GM12878 (cell line): ENCODE data around the gene UBE2M. TPM values are rescaled to one million over a fixed set of nuclear protein-coding genes. Genes with fewer than 3 reads are reported as not detected.
A peak's percentile ranks its signal among the peaks of the same experiment; 100 is the strongest.

Experiments
- ATAC-seq: fragments of 200-7000 bp; cut with Tn5 transposase; 3 replicates; pipeline ENCODE4 v1.9.1; 2020; ENCODE audit warnings: mild to moderate bottlenecking, moderate library complexity
- BruUV-seq: library from RNA; stranded (reverse); fragments of 400-500 nt; replicated peaks from 2 replicates; lab custom pipeline; 2021; lab: Mats Ljungman, UMichigan
- CTCF ChIA-PET: fragments of 300-600 bp; sonication (Branson Sonifier 250); formaldehyde crosslinking; extraction: SDS; loops from one replicate; lab custom pipeline; 2021; ENCODE audit warnings: inconsistent platforms; lab: Yijun Ruan, JAX
- POLR2A ChIA-PET: fragments of 350-600 bp; formaldehyde crosslinking; extraction: SDS; loops from one replicate; lab custom pipeline; 2021; ENCODE audit warnings: inconsistent platforms; lab: Charles Lee
- RAD21 ChIA-PET: fragments of 300-600 bp; sonication (Branson Sonifier 250); formaldehyde crosslinking; loops from one replicate; lab custom pipeline; 2023; ENCODE audit warnings: antibody characterized with exemption; ENCODE audit not compliant: unreplicated experiment; lab: Charles Lee
- SMC1A ChIA-PET: fragments of 300-600 bp; sonication (Branson Sonifier 250); formaldehyde crosslinking; loops from one replicate; lab custom pipeline; 2023; ENCODE audit not compliant: unreplicated experiment, uncharacterized antibody; lab: Charles Lee
- DNase-seq: peaks from one replicate; pipeline ENCODE4 v3.0.0-alpha.2; 2011; ENCODE audit warnings: low read depth, low spot score
- FAIRE-seq: peaks from 3 replicates; lab custom pipeline; 2011; peaks lifted over from hg19 to GRCh38; lab: Jason Lieb, UNC
- H2AFZ ChIP-seq: 2 replicates; pipeline ENCODE4 v1.6.0; 2011; ENCODE audit warnings: low read depth, low read length, control low read depth; ENCODE audit not compliant: control insufficient read depth
- H3K27ac ChIP-seq: 2 replicates; pipeline ENCODE4 v1.5.1; 2011; ENCODE audit warnings: control low read depth; ENCODE audit not compliant: control insufficient read depth, insufficient read depth
- H3K27me3 ChIP-seq, 2 experiments: replicated peaks in 1 of 2; 2 replicates each; pipeline versions ENCODE4 v1.6.0 to v1.6.1; 2011; ENCODE audit warnings: low read length in 1 of 2; ENCODE audit not compliant: control insufficient read depth in 2 of 2, insufficient read depth in 2 of 2
- H3K36me3 ChIP-seq, 2 experiments: 2 replicates each; pipeline ENCODE4 v1.5.1; 2011; ENCODE audit warnings: low read length in 1 of 2; ENCODE audit not compliant: control insufficient read depth in 2 of 2, insufficient read depth in 2 of 2
- H3K4me1 ChIP-seq: 2 replicates; pipeline ENCODE4 v1.6.1; 2011; ENCODE audit warnings: mild to moderate bottlenecking, low read length, moderate library complexity, mixed read lengths; ENCODE audit not compliant: control insufficient read depth, insufficient read depth
- H3K4me2 ChIP-seq: 2 replicates; pipeline ENCODE4 v1.6.0; 2011; ENCODE audit warnings: control low read depth; ENCODE audit not compliant: control insufficient read depth, insufficient read depth
- H3K4me3 ChIP-seq: fragments of 200-600 bp; sonication (generic); 2 replicates; pipeline ENCODE4 v1.5.1; 2016
- H3K79me2 ChIP-seq: 2 replicates; pipeline ENCODE4 v1.6.0; 2011; ENCODE audit warnings: low read length; ENCODE audit not compliant: control insufficient read depth, insufficient read depth
- H3K9ac ChIP-seq: 2 replicates; pipeline ENCODE4 v1.8.0; 2011; ENCODE audit warnings: low read length, control low read depth, mixed read lengths; ENCODE audit not compliant: control insufficient read depth, insufficient read depth
- H3K9me3 ChIP-seq: replicated peaks from 3 replicates; pipeline ENCODE4 v1.5.1; 2011; ENCODE audit warnings: mild to moderate bottlenecking, low read length; ENCODE audit not compliant: control insufficient read depth, insufficient read depth
- H4K20me1 ChIP-seq: 2 replicates; pipeline ENCODE4 v1.6.0; 2011; ENCODE audit not compliant: control insufficient read depth, insufficient read depth
- BHLHE40 ChIP-seq, 2 experiments: fragments of 450-650 bp in 1 of 2; IDR thresholded peaks; 2 replicates each; pipeline ENCODE4 v1.6.1; 2011 to 2017; ENCODE audit warnings: low read depth in 2 of 2, borderline replicate concordance in 1 of 2, improper control_type of control experiment in 1 of 2, low read length in 1 of 2, mild to moderate bottlenecking in 1 of 2
- DPF2 ChIP-seq: fragments of 450-650 bp; IDR thresholded peaks from 2 replicates; pipeline ENCODE4 v1.6.1; 2017; ENCODE audit warnings: mild to moderate bottlenecking
- HDAC2 ChIP-seq: fragments of 200-600 bp; sonication (generic); IDR thresholded peaks from 2 replicates; pipeline ENCODE4 v1.6.1; 2017
- LARP7 ChIP-seq: fragments of 450-650 bp; IDR thresholded peaks from 2 replicates; pipeline ENCODE4 v1.6.1; 2017; ENCODE audit warnings: mild to moderate bottlenecking
- MXI1 ChIP-seq: fragments of 150-350 bp; IDR thresholded peaks from 2 replicates; pipeline ENCODE4 v1.6.1; 2011; ENCODE audit warnings: low read depth, mild to moderate bottlenecking, inconsistent platforms, low read length, improper control_type of control experiment
- MYB ChIP-seq: fragments of 150-350 bp; IDR thresholded peaks from 2 replicates; pipeline ENCODE4 v1.6.1; 2014; ENCODE audit warnings: mild to moderate bottlenecking, low read depth, low read length, borderline replicate concordance
- NFXL1 ChIP-seq: fragments of 450-650 bp; IDR thresholded peaks from 2 replicates; pipeline ENCODE4 v1.6.1; 2017; ENCODE audit warnings: antibody characterized with exemption, mild to moderate bottlenecking, borderline replicate concordance
- SPI1 ChIP-seq: IDR thresholded peaks from 2 replicates; pipeline ENCODE4 v1.6.1; 2011; ENCODE audit warnings: low read depth, mild to moderate bottlenecking, low read length, moderate library complexity, borderline replicate concordance; ENCODE audit not compliant: insufficient read depth
- SRF ChIP-seq, 2 experiments: IDR thresholded peaks; 2 replicates each; pipeline ENCODE4 v1.6.1; 2011; ENCODE audit warnings: low read depth in 2 of 2, low read length in 2 of 2, mild to moderate bottlenecking in 1 of 2, moderate library complexity in 1 of 2
- WGBS: methylation state at CpG from one replicate; pipeline ENCODE4 v1.1.6; 2016; ENCODE audit warnings: low lambda C conversion rate; ENCODE audit not compliant: insufficient replicate concordance, insufficient coverage; ENCODE audit errors: missing lambda C conversion rate; 5-methylcytosine and 5-hydroxymethylcytosine counted together
- in situ Hi-C: fragments of 300-500 bp; cut with MboI; formaldehyde crosslinking; loops from 9 replicates; pipeline ENCODE4 v1.14.3; 2018; ENCODE audit warnings: mixed read lengths
- intact Hi-C: fragments of 100-400 bp; cut with micrococcal nuclease; formaldehyde crosslinking; loops from one replicate; pipeline ENCODE4 v1.14.2; 2022; ENCODE audit not compliant: unreplicated experiment
- polyA plus RNA-seq, 11 experiments: library from polyadenylated mRNA; depleted of rRNA in 4 of 11; unstranded in 6 of 11; stranded (reverse) in 5 of 11; fragments of >200 nt; fragmentation: Nextera tagmentation in 4 of 11; fragmentation: Illumina TruSeq in 1 of 11; extraction: Ambion mirVana in 4 of 11; extraction: Trizol in 1 of 11; gene quantifications; 1 replicate in 1 of 11; 2 replicates in 10 of 11; pipeline versions ENCODE4 v1.2.1 to v1.2.3, GENCODE V29; 2011 to 2016; ENCODE audit warnings: inconsistent platforms in 2 of 11, missing spikeins in 2 of 11, low read depth in 1 of 11
- total RNA-seq, 4 experiments: library from RNA; depleted of rRNA in 3 of 4; stranded (reverse); fragments of >200 nt in 3 of 4; fragmentation: Illumina TruSeq in 1 of 4; extraction: Trizol in 1 of 4; gene quantifications; 2 replicates each; pipeline versions ENCODE4 v1.2.1 to v1.2.3, GENCODE V29; 2013 to 2021
- TF ChIP-seq, protein P1 (sequence below): fragments of 450-650 bp; formaldehyde crosslinking; IDR thresholded peaks from 2 replicates; pipeline ENCODE4 v1.5.0; 2022; ENCODE audit warnings: mild to moderate bottlenecking, missing genetic modification characterization
- TF ChIP-seq, protein P2 (sequence below): fragments of 450-650 bp; IDR thresholded peaks from 2 replicates; pipeline ENCODE4 v1.6.1; 2017; ENCODE audit warnings: mild to moderate bottlenecking, moderate library complexity
- TF ChIP-seq, protein P3 (sequence below): fragments of 150-350 bp; IDR thresholded peaks from 2 replicates; pipeline ENCODE4 v1.6.1; 2014; ENCODE audit warnings: mild to moderate bottlenecking, low read depth, low read length

The UBE2M gene
- total and polyA plus RNA-seq, 10 of the 15 experiments (the other 5 are each of a cell fraction or from before 2014, with no cell fraction given), result 1.4 to 105 (median 73.9) TPM

DNA sequence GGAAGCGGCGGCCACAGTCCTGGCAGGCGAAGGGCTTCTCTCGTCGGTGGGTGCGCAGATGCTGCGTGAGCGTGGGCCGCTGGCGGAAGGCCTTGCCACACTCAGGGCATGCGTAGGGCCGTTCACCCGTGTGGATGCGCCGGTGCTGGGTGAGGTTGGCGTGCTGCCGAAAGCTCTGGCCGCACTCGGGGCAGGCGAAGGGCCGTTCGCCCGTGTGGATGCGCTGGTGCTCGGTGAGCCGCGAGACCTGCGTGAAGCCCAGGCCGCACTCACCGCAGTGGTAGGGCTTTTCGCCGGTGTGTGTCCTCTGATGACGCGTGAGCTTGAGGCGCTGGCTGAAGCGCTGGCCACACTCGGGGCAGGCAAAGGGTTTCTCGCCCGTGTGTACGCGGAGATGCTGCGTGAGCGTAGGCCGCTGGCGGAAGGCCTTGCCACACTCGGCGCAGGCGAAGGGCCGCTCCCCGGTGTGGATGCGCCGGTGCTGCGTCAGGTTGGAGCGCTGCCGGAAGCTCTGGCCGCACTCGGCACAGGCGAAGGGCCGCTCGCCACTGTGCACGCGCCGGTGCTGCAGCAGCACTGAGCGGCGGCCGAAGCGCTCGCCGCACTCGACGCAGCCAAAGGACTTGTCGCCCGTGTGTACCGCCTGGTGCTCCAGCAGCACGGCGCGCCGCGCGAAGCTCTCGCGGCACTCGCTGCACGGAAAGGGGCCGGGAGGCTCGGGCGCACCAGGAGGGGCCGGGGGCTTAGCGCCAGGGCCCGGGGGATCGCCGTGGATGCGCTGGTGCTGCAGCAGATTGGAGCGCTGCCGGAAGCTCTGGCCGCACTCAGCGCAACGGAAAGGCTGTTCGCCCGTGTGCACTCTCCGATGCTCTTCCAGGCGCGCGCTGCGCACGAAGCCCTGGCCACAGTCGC lies 4.0 kb upstream of the UBE2M start:
- H4K20me1 ChIP-seq, result no peaks in the 10 kb centered on the region
- POLR2A ChIA-PET, result interaction anchor here (1.3 to 4.7 kb wide), 3 partner anchors 8 to 42 kb away, joined by 3 to 46 read pairs (median 10); partner anchors contain the start of genes MZF1 and ZBTB45
- no TSS peak for BruUV-seq
- in situ Hi-C loops (no loop called here), intact Hi-C loops (no loop called here)
- H3K4me3 ChIP-seq, result peak overlapping the region; percentile 60; the same call in 1 of the 2 replicates
- peak overlapping the region; percentile 57 for H3K9ac ChIP-seq
- peak overlapping the region; percentile 97 for H3K4me2 ChIP-seq
- H3K4me1 ChIP-seq, result peaks cover 28% of the 10 kb centered on the region
- CTCF ChIA-PET, result interaction anchor here (1.0 to 1.4 kb wide), 3 partner anchors 10 to 41 kb away, joined by 3 to 4 read pairs (median 3); no protein-coding TSS in a partner anchor
- FAIRE-seq, result no peak
- peak overlapping the region; percentile 45 for H2AFZ ChIP-seq
- H3K9me3 ChIP-seq, result no peaks in the 10 kb centered on the region
- ATAC-seq, result peak; percentile 6
- peaks cover 10% of the 10 kb centered on the region for H3K79me2 ChIP-seq
- SMC1A ChIA-PET, result interaction anchor here (1.0 to 1.3 kb wide), 2 partner anchors 17 to 35 kb away, joined by 3 read pairs; no protein-coding TSS in a partner anchor
- H3K27ac ChIP-seq, result 0 out of 2 replicates have a peak overlapping the region, but pooled peaks have one; percentile 24
- H3K27me3 ChIP-seq, result no peaks in the 10 kb centered on the region
- H3K36me3 ChIP-seq, result no peaks in the 10 kb centered on the region; a peak in 1 of 4 replicates
- WGBS, result 22% methylated on average over 97 of the region's 107 CpGs
- RAD21 ChIA-PET, result no interaction called here
- no peak for DNase-seq
- TF ChIP-seq, protein P1, sequence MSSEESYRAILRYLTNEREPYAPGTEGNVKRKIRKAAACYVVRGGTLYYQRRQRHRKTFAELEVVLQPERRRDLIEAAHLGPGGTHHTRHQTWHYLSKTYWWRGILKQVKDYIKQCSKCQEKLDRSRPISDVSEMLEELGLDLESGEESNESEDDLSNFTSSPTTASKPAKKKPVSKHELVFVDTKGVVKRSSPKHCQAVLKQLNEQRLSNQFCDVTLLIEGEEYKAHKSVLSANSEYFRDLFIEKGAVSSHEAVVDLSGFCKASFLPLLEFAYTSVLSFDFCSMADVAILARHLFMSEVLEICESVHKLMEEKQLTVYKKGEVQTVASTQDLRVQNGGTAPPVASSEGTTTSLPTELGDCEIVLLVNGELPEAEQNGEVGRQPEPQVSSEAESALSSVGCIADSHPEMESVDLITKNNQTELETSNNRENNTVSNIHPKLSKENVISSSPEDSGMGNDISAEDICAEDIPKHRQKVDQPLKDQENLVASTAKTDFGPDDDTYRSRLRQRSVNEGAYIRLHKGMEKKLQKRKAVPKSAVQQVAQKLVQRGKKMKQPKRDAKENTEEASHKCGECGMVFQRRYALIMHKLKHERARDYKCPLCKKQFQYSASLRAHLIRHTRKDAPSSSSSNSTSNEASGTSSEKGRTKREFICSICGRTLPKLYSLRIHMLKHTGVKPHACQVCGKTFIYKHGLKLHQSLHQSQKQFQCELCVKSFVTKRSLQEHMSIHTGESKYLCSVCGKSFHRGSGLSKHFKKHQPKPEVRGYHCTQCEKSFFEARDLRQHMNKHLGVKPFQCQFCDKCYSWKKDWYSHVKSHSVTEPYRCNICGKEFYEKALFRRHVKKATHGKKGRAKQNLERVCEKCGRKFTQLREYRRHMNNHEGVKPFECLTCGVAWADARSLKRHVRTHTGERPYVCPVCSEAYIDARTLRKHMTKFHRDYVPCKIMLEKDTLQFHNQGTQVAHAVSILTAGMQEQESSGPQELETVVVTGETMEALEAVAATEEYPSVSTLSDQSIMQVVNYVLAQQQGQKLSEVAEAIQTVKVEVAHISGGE (CRISPR knock-in tag), result no peak
- TF ChIP-seq SPI1 (no peak), NFXL1 (no peak), BHLHE40 (IDR thresholded peaks at IDR 0.05; ENCODE audit: borderline replicate concordance in 1 of 2, low read depth in 2 of 2, low read length in 1 of 2) (peak in 1 of 2 experiments; percentile 26; a peak in 2 of 4 replicates), MXI1 (0 out of 2 replicates have a peak, but pooled peaks have one; percentile 31), HDAC2 (no peak), LARP7 (no peak), SRF (IDR thresholded peaks at IDR 0.05; ENCODE audit: low read depth in 2 of 2, low read length in 2 of 2) (no peak), MYB (no peak), DPF2 (peak; percentile 77; the same call in 1 of the 2 replicates)
- TF ChIP-seq, protein P2, sequence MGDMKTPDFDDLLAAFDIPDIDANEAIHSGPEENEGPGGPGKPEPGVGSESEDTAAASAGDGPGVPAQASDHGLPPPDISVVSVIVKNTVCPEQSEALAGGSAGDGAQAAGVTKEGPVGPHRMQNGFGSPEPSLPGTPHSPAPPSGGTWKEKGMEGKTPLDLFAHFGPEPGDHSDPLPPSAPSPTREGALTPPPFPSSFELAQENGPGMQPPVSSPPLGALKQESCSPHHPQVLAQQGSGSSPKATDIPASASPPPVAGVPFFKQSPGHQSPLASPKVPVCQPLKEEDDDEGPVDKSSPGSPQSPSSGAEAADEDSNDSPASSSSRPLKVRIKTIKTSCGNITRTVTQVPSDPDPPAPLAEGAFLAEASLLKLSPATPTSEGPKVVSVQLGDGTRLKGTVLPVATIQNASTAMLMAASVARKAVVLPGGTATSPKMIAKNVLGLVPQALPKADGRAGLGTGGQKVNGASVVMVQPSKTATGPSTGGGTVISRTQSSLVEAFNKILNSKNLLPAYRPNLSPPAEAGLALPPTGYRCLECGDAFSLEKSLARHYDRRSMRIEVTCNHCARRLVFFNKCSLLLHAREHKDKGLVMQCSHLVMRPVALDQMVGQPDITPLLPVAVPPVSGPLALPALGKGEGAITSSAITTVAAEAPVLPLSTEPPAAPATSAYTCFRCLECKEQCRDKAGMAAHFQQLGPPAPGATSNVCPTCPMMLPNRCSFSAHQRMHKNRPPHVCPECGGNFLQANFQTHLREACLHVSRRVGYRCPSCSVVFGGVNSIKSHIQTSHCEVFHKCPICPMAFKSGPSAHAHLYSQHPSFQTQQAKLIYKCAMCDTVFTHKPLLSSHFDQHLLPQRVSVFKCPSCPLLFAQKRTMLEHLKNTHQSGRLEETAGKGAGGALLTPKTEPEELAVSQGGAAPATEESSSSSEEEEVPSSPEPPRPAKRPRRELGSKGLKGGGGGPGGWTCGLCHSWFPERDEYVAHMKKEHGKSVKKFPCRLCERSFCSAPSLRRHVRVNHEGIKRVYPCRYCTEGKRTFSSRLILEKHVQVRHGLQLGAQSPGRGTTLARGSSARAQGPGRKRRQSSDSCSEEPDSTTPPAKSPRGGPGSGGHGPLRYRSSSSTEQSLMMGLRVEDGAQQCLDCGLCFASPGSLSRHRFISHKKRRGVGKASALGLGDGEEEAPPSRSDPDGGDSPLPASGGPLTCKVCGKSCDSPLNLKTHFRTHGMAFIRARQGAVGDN, result peak; percentile 80
- TF ChIP-seq, protein P3, sequence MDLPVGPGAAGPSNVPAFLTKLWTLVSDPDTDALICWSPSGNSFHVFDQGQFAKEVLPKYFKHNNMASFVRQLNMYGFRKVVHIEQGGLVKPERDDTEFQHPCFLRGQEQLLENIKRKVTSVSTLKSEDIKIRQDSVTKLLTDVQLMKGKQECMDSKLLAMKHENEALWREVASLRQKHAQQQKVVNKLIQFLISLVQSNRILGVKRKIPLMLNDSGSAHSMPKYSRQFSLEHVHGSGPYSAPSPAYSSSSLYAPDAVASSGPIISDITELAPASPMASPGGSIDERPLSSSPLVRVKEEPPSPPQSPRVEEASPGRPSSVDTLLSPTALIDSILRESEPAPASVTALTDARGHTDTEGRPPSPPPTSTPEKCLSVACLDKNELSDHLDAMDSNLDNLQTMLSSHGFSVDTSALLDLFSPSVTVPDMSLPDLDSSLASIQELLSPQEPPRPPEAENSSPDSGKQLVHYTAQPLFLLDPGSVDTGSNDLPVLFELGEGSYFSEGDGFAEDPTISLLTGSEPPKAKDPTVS, result no peak
